ENCODE results near the gene SEC11A. TPM values are rescaled to one million over a fixed set of nuclear protein-coding genes. Genes with fewer than 3 reads are reported as not detected.

Gene SEC11A
- total and polyA plus RNA-seq, 2 donors (not counting 1 experiment from before 2014, with no cell fraction given): 23.1 to 78.0 TPM

- peak overlapping the region; percentile 15 for H3K27ac Mint-ChIP-seq
- H3K27me3 Mint-ChIP-seq: no peaks in the 10 kb centered on the region
- TF ChIP-seq CTCF (IDR thresholded peaks at IDR 0.05) (no peak), EZH2 (IDR thresholded peaks at IDR 0.05; ENCODE audit: borderline replicate concordance, insufficient read depth, low read depth, low read length, poor library complexity, severe bottlenecking) (no peak)
- intact Hi-C loops (cut with micrococcal nuclease): no loop called here
- Histone ChIP-seq H3K79me2 (ENCODE audit: control insufficient read depth, insufficient read depth, low read length) (peaks cover 20% of the 10 kb centered on the region), H3K4me1 (ENCODE audit: control insufficient read depth in 2 of 2, insufficient read depth in 2 of 2, low read length in 2 of 2) (peaks cover 11 to 20% of the 10 kb centered on the region in 2 donors), H3K4me2 (replicated peaks; ENCODE audit: low read depth, low read length, poor library complexity, severe bottlenecking) (no peak overlapping the region), H2AFZ (ENCODE audit: insufficient read depth, low read depth, low read length, poor library complexity, severe bottlenecking) (no peak overlapping the region), H3K27me3 (replicated peaks in 1 of 4; ENCODE audit: control extremely low read depth in 1 of 4, control insufficient read depth in 3 of 4, insufficient read depth in 4 of 4, low read length in 3 of 4) (no peaks in the 10 kb centered on the region), H3K9ac (ENCODE audit: low read length) (no peak overlapping the region), H4K20me1 (ENCODE audit: control insufficient read depth, insufficient read depth, low read length, poor library complexity, severe bottlenecking) (no peaks in the 10 kb centered on the region), H3K27ac (ENCODE audit: low read length in 2 of 2) (no peak overlapping the region), H3K4me3 (ENCODE audit: control extremely low read depth in 1 of 5, extremely low read depth in 1 of 5, insufficient read depth in 1 of 5, low read depth in 2 of 5, low read length in 4 of 5) (no peak overlapping the region), H3K9me3 (ENCODE audit: control extremely low read depth in 1 of 3, control insufficient read depth in 2 of 3, insufficient read depth in 1 of 3, low read length in 2 of 3) (no peaks in the 10 kb centered on the region), H3K36me3 (replicated peaks in 1 of 2; ENCODE audit: control extremely low read depth in 1 of 2, control insufficient read depth in 1 of 2, extremely low read depth in 1 of 2, insufficient read depth in 2 of 2, low read length in 1 of 2) (peaks cover 0 to 55% of the 10 kb centered on the region in 2 experiments)
- H3K4me3 Mint-ChIP-seq: no peak overlapping the region
- no peak for DNase-seq
- ATAC-seq (ENCODE audit: low read depth): no peak
- WGBS (ENCODE audit: insufficient coverage): no CpG with 5 or more reads among the region's 3 CpGs
- POLR2A ChIA-PET: no interaction called here
- CTCF ChIA-PET: interaction anchor here (1.6 kb wide), 1 partner anchor 39 kb away, joined by 5 read pairs; no protein-coding TSS in a partner anchor
- H3K4me1 Mint-ChIP-seq: peaks cover 25% of the 10 kb centered on the region
- no peaks in the 10 kb centered on the region for H3K9me3 Mint-ChIP-seq (ENCODE audit: insufficient read depth)
These were observed 77.8 kb downstream of the SEC11A start for GRCh38 chr15:84638103-84638502.

GRCh38 chr15:84634228-84634837, 81.6 kb downstream of the SEC11A start:
- Histone ChIP-seq H4K20me1 (ENCODE audit: control insufficient read depth, insufficient read depth, low read length, poor library complexity, severe bottlenecking) (no peaks in the 10 kb centered on the region), H2AFZ (ENCODE audit: insufficient read depth, low read depth, low read length, poor library complexity, severe bottlenecking) (peak overlapping the region; percentile 75), H3K4me2 (replicated peaks; ENCODE audit: low read depth, low read length, poor library complexity, severe bottlenecking) (peak overlapping the region; percentile 83), H3K79me2 (ENCODE audit: control insufficient read depth, insufficient read depth, low read length) (peaks cover 29% of the 10 kb centered on the region), H3K27ac (ENCODE audit: low read length in 2 of 2) (peak overlapping the region in 1 of 2 donors; percentile 71), H3K9me3 (ENCODE audit: control extremely low read depth in 1 of 3, control insufficient read depth in 2 of 3, insufficient read depth in 1 of 3, low read length in 2 of 3) (no peaks in the 10 kb centered on the region), H3K4me3 (ENCODE audit: control extremely low read depth in 1 of 5, extremely low read depth in 1 of 5, insufficient read depth in 1 of 5, low read depth in 2 of 5, low read length in 4 of 5) (peak overlapping the region; percentile 19 to 71 (median 65)), H3K36me3 (replicated peaks in 1 of 2; ENCODE audit: control extremely low read depth in 1 of 2, control insufficient read depth in 1 of 2, extremely low read depth in 1 of 2, insufficient read depth in 2 of 2, low read length in 1 of 2) (peaks cover 0 to 25% of the 10 kb centered on the region in 2 experiments), H3K4me1 (ENCODE audit: control insufficient read depth in 2 of 2, insufficient read depth in 2 of 2, low read length in 2 of 2) (peaks cover 26 to 41% of the 10 kb centered on the region in 2 donors), H3K9ac (ENCODE audit: low read length) (peak overlapping the region; percentile 62), H3K27me3 (replicated peaks in 1 of 4; ENCODE audit: control extremely low read depth in 1 of 4, control insufficient read depth in 3 of 4, insufficient read depth in 4 of 4, low read length in 3 of 4) (no peaks in the 10 kb centered on the region)
- Mint-ChIP-seq H3K27ac (peak overlapping the region; percentile 57), H3K27me3 (no peaks in the 10 kb centered on the region), H3K4me1 (peaks cover 41% of the 10 kb centered on the region), H3K4me3 (peak overlapping the region; percentile 97), H3K9me3 (ENCODE audit: insufficient read depth) (no peaks in the 10 kb centered on the region)
- ATAC-seq (ENCODE audit: low read depth) (no peak), DNase-seq (no peak)
- CTCF ChIA-PET: interaction anchor here (1.0 to 3.1 kb wide), 5 partner anchors 12 to 63 kb away, joined by 3 to 21 read pairs (median 4); partner anchors contain the start of gene WDR73
- POLR2A ChIA-PET: interaction anchor here (0.6 to 1.6 kb wide), 4 partner anchors 14 to 363 kb away, joined by 3 to 23 read pairs (median 4); partner anchors contain the start of gene WDR73
- TF ChIP-seq CTCF (IDR thresholded peaks at IDR 0.05) (no peak), EZH2 (IDR thresholded peaks at IDR 0.05; ENCODE audit: borderline replicate concordance, insufficient read depth, low read depth, low read length, poor library complexity, severe bottlenecking) (no peak)
- 20% methylated on average over 15 of the region's 23 CpGs for WGBS (ENCODE audit: insufficient coverage)
- intact Hi-C loops (cut with micrococcal nuclease): no loop called here
